ENCODE measurements around the gene KLF15. TPM values are rescaled to one million over a fixed set of nuclear protein-coding genes. Genes with fewer than 3 reads are reported as not detected.

KLF15 gene
- polyA plus RNA-seq, 1 donor from 2014 or later = 0.46 TPM

- TF ChIP-seq REST (IDR thresholded peaks at IDR 0.05; ENCODE audit: borderline replicate concordance) (no peak), POLR2AphosphoS5 (IDR thresholded peaks at IDR 0.05) (no peak), SMC3 (conservative IDR thresholded peaks at IDR 0.05; ENCODE audit: poor library complexity) (no peak), TAF1 (IDR thresholded peaks at IDR 0.05; ENCODE audit: low read depth) (no peak), RAD21 (conservative IDR thresholded peaks at IDR 0.05) (no peak), EP300 (conservative IDR thresholded peaks at IDR 0.05; ENCODE audit: poor library complexity, severe bottlenecking) (no peak), EZH2 (IDR thresholded peaks at IDR 0.05; ENCODE audit: borderline replicate concordance, insufficient read depth, low read length, poor library complexity, severe bottlenecking) (no peak), CTCF (IDR thresholded peaks at IDR 0.05; ENCODE audit: poor library complexity, severe bottlenecking) (no peak), MXI1 (conservative IDR thresholded peaks at IDR 0.05; ENCODE audit: poor library complexity, severe bottlenecking) (no peak)
- no peaks in the 10 kb centered on the region for H3K9me3 ChIP-seq (ENCODE audit: low read length)
- H3F3A ChIP-seq (ENCODE audit: insufficient read depth, low read length, poor library complexity, severe bottlenecking) = no peaks in the 10 kb centered on the region
- no peak overlapping the region for H3K4me2 ChIP-seq (ENCODE audit: low read length)
- H2AFZ ChIP-seq (ENCODE audit: low read depth, low read length) = no peak overlapping the region
- no peaks in the 10 kb centered on the region for H3K27me3 ChIP-seq (ENCODE audit: insufficient read depth, low read depth, low read length)
- H3K36me3 ChIP-seq (ENCODE audit: insufficient read depth, low read length) = no peaks in the 10 kb centered on the region
- H3K9me2 ChIP-seq (ENCODE audit: insufficient read depth, low read length) = no peaks in the 10 kb centered on the region
- H3K27ac ChIP-seq (ENCODE audit: low read length) = no peak overlapping the region
- no peak overlapping the region for H3K4me3 ChIP-seq (ENCODE audit: low read length)
- no peak overlapping the region for H3K9ac ChIP-seq (ENCODE audit: low read length)
- no peaks in the 10 kb centered on the region for H3K79me2 ChIP-seq (replicated peaks; ENCODE audit: insufficient read depth, low read length)
- H4K20me1 ChIP-seq (ENCODE audit: insufficient read depth) = no peaks in the 10 kb centered on the region
These were observed 7.6 kb upstream of the KLF15 start for GRCh38 chr3:126364731-126365301.

- Histone ChIP-seq H3K9me2 (ENCODE audit: insufficient read depth, low read length) (no peaks in the 10 kb centered on the region), H3K27me3 (ENCODE audit: insufficient read depth, low read depth, low read length) (peaks cover under 1% of the 10 kb centered on the region), H4K20me1 (ENCODE audit: insufficient read depth) (no peaks in the 10 kb centered on the region), H3K27ac (ENCODE audit: low read length) (no peak overlapping the region), H2AFZ (ENCODE audit: low read depth, low read length) (no peak overlapping the region), H3K79me2 (replicated peaks; ENCODE audit: insufficient read depth, low read length) (no peaks in the 10 kb centered on the region), H3K4me3 (ENCODE audit: low read length) (no peak overlapping the region), H3K36me3 (ENCODE audit: insufficient read depth, low read length) (no peaks in the 10 kb centered on the region), H3F3A (ENCODE audit: insufficient read depth, low read length, poor library complexity, severe bottlenecking) (no peaks in the 10 kb centered on the region), H3K9me3 (ENCODE audit: low read length) (no peaks in the 10 kb centered on the region), H3K9ac (ENCODE audit: low read length) (no peak overlapping the region), H3K4me2 (ENCODE audit: low read length) (no peak overlapping the region)
- no peak for TF ChIP-seq EP300 (conservative IDR thresholded peaks at IDR 0.05; ENCODE audit: poor library complexity, severe bottlenecking)
These were observed 7.0 kb upstream of the KLF15 start for GRCh38 chr3:126364130-126364695.

All from neural cell (in vitro differentiated cells).